Parathyroid adenoma (tissue), 2 donors: ENCODE measurements around the gene LHFPL6.

Experiments used
- H2AFZ ChIP-seq: fragments of 300-600 bp; sonication (generic); one replicate; pipeline ENCODE4 v1.7.0; 2017; ENCODE audit warnings: antibody characterized with exemption, mild to moderate bottlenecking
- H3K27ac ChIP-seq: fragments of 300-600 bp; sonication (generic); one replicate; pipeline ENCODE4 v1.7.0; 2017
- H3K27me3 ChIP-seq: fragments of 300-600 bp; sonication (generic); one replicate; pipeline ENCODE4 v1.7.0; 2017; ENCODE audit warnings: low read length; ENCODE audit not compliant: control insufficient read depth, insufficient read depth
- H3K36me3 ChIP-seq: fragments of 300-600 bp; sonication (generic); one replicate; pipeline ENCODE4 v1.7.0; 2017; ENCODE audit warnings: low read length; ENCODE audit not compliant: control insufficient read depth, insufficient read depth
- H3K4me1 ChIP-seq: fragments of 300-600 bp; sonication (generic); one replicate; pipeline ENCODE4 v1.7.0; 2017; ENCODE audit warnings: control low read depth
- H3K4me2 ChIP-seq: fragments of 300-600 bp; sonication (generic); one replicate; pipeline ENCODE4 v1.7.0; 2017; ENCODE audit warnings: low read length
- H3K4me3 ChIP-seq: fragments of 300-600 bp; sonication (generic); one replicate; pipeline ENCODE4 v1.7.0; 2017; ENCODE audit warnings: low read depth, low read length
- H3K79me2 ChIP-seq: fragments of 300-600 bp; sonication (generic); one replicate; pipeline ENCODE4 v1.7.0; 2017; ENCODE audit warnings: control low read depth
- H3K9ac ChIP-seq: fragments of 300-600 bp; sonication (generic); one replicate; pipeline ENCODE4 v1.7.0; 2017; ENCODE audit warnings: mild to moderate bottlenecking
- H3K9me3 ChIP-seq: fragments of 300-600 bp; sonication (generic); one replicate; pipeline ENCODE4 v1.7.0; 2017; ENCODE audit warnings: low read length; ENCODE audit not compliant: control insufficient read depth
- CTCF ChIP-seq: fragments of 300-600 bp; sonication (generic); IDR thresholded peaks from one replicate; pipeline ENCODE4 v1.7.0; 2017; ENCODE audit warnings: antibody characterized with exemption, mild to moderate bottlenecking
- donor health status: primary hyperparathyroidism.

The LHFPL6 gene

GRCh38 chr13:39557285-39557955 lies 45.6 kb downstream of the LHFPL6 start:
- no peaks in the 10 kb centered on the region for H3K79me2 ChIP-seq
- no peak overlapping the region for H3K4me3 ChIP-seq
- H3K9me3 ChIP-seq, result no peaks in the 10 kb centered on the region
- no peak overlapping the region for H2AFZ ChIP-seq
- H3K4me1 ChIP-seq, result no peaks in the 10 kb centered on the region
- H3K36me3 ChIP-seq, result no peaks in the 10 kb centered on the region
- TF ChIP-seq CTCF, result no peak
- no peaks in the 10 kb centered on the region for H3K27me3 ChIP-seq
- no peak overlapping the region for H3K4me2 ChIP-seq
- H3K9ac ChIP-seq, result no peak overlapping the region
- no peak overlapping the region for H3K27ac ChIP-seq

- H3K36me3 ChIP-seq, result no peaks in the 10 kb centered on the region
- H3K4me1 ChIP-seq, result no peaks in the 10 kb centered on the region
- no peak overlapping the region for H3K4me2 ChIP-seq
- no peak overlapping the region for H3K4me3 ChIP-seq
- H3K27me3 ChIP-seq, result no peaks in the 10 kb centered on the region
- no peaks in the 10 kb centered on the region for H3K79me2 ChIP-seq
- H3K9me3 ChIP-seq, result no peaks in the 10 kb centered on the region
- no peak for TF ChIP-seq CTCF
- no peak overlapping the region for H2AFZ ChIP-seq
- no peak overlapping the region for H3K27ac ChIP-seq
- no peak overlapping the region for H3K9ac ChIP-seq
Observed at GRCh38 chr13:39556866-39557265, 46.1 kb downstream of the LHFPL6 start.

- no peak overlapping the region for H3K9ac ChIP-seq
- no peaks in the 10 kb centered on the region for H3K79me2 ChIP-seq
- no peak overlapping the region for H3K27ac ChIP-seq
- H2AFZ ChIP-seq, result no peak overlapping the region
- H3K36me3 ChIP-seq, result no peaks in the 10 kb centered on the region
- H3K4me2 ChIP-seq, result no peak overlapping the region
- no peak overlapping the region for H3K4me3 ChIP-seq
- no peak for TF ChIP-seq CTCF
- no peaks in the 10 kb centered on the region for H3K4me1 ChIP-seq
- no peaks in the 10 kb centered on the region for H3K27me3 ChIP-seq
- no peaks in the 10 kb centered on the region for H3K9me3 ChIP-seq
Observed at GRCh38 chr13:39554371-39554770, 48.6 kb downstream of the LHFPL6 start.

- Histone ChIP-seq H3K27me3 (no peaks in the 10 kb centered on the region), H3K4me2 (no peak overlapping the region), H2AFZ (no peak overlapping the region), H3K27ac (no peak overlapping the region), H3K4me3 (no peak overlapping the region), H3K9ac (no peak overlapping the region), H3K4me1 (no peaks in the 10 kb centered on the region), H3K79me2 (no peaks in the 10 kb centered on the region), H3K9me3 (no peaks in the 10 kb centered on the region), H3K36me3 (no peaks in the 10 kb centered on the region)
- TF ChIP-seq CTCF, result no peak
Observed at GRCh38 chr13:39552246-39552645, 50.7 kb downstream of the LHFPL6 start.

- H3K4me1 ChIP-seq, result no peaks in the 10 kb centered on the region
Observed at GRCh38 chr13:39550931-39551330, 52.1 kb downstream of the LHFPL6 start.

More at GRCh38 chr13:39550931-39551330, 52.1 kb downstream of the LHFPL6 start:
- TF ChIP-seq CTCF, result no peak
- H3K27ac ChIP-seq, result no peak overlapping the region
- no peaks in the 10 kb centered on the region for H3K9me3 ChIP-seq
- H3K36me3 ChIP-seq, result no peaks in the 10 kb centered on the region
- H2AFZ ChIP-seq, result no peak overlapping the region
- H3K4me2 ChIP-seq, result no peak overlapping the region
- H3K27me3 ChIP-seq, result no peaks in the 10 kb centered on the region
- no peaks in the 10 kb centered on the region for H3K79me2 ChIP-seq
- H3K9ac ChIP-seq, result no peak overlapping the region
- H3K4me3 ChIP-seq, result no peak overlapping the region
